HS-27A (cell line): ENCODE data around the gene PPP3CB.

Source experiments
- DNase-seq: peaks from one replicate; pipeline ENCODE4 v3.0.0-alpha.2; 2012; ENCODE audit warnings: low read depth, missing footprints

PPP3CB gene

GRCh38 chr10:73480158-73480557 lies 15.7 kb downstream of the PPP3CB start:
- no peak for DNase-seq

- no peak for DNase-seq
These were observed 17.2 kb downstream of the PPP3CB start for GRCh38 chr10:73478636-73479035.

DNA sequence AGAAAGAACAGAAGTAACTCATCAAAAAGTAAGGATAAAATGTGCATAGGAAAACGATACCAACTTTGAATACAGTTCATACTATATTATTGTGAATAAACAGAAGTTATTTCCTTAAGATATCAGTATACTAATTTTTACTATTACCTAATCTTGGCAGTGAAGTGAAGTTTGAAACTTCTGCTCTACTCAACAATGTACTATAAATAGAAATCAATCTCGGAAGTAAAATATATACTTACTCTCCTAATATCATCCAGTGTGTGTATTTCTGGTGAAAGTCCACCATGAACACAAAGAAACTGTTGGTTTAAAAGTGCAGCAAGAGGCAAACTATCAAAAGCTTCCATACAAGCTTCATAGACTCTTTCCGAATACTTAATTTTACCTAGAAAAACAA lies 24.6 kb downstream of the PPP3CB start:
- no peak for DNase-seq

DNA sequence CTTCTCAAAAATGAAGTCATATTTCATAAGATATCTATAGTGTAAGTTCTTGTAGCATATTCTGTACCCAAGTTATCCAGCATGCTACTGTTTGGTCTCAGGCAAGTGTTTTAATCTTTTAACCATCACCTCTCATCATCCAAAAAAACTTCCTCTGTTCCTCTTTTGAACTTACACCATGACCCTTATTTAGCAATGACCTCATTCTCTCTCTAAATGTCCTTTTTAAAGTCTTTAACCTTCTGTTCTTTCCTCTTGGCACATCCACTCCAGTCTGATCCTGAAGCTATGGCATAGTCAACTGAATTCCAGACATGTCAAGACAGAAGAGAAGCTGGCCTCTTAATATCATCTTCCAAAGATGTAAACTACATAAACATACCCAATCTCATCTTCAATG lies 26.2 kb downstream of the PPP3CB start:
- no peak for DNase-seq

DNA sequence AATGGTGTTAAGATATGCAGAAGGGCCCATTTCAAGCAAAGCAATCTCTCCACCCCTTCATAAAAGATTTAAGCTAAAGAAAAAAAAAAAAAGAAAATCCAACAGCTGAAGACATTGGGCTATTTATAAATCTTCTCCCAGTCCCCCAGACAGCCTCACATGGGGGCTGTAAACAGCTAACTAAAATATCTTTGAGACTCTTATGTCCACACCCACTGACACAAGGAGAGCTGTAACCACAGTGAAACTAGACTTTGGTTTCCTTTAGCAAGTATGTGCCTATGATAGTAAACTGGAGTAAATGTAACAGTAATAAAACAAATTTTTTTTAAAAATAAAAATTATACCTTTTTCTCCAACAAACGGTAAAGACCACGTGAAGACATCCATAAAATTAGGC lies 28.6 kb downstream of the PPP3CB start:
- DNase-seq, result no peak

DNA sequence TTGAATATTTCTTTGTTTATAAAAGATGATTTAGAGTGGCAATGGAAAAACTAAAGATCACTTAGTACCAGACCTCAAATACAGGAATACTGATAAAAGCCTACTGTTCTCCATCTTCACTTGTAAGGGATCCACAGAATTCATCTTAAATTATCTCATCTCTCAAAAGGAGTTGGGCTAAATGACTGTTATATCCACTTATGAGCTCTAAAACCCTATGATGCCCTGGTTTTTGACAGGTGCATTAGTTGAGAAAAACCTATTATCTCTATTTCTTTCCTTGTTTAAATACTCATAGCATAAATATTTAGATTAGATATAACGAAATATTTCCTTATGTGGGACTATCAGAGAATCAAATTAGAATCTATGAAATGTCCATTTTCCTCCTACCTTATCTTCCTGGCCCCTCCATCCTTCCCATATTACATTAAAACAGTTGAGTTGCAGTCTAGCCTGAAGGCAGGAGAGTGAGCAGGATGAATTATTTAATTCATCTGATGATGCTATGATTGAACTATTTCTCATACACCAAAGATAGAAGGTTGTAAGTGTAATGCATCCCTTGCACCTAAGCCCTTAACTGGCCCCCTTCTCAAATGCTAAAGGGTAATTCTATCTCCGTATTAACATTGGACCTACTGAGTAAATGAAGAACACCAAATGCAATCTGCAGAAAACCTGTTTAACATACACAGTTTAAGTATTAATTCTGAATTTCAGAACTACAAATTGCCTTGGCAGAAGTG lies 29.7 kb downstream of the PPP3CB start:
- DNase-seq, result no peak

DNA sequence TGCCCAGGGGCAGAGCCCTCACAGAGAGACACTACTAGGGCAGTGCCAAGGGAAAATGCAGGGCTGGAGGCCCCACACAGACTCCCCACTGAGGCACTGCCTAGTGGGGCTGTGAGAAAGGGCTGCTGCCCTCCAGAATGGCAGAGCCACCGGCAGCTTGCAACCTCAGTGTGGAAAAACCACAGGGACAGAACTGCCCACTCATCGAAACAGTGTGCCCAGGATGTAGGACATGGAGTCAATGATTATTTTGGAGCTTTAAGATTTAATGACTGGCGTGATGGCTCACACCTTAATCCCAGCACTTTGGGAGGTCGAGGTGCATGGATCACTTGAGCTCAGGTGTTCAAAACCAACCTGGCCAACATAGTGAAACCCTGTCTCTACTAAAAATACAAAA lies 34.9 kb downstream of the PPP3CB start:
- DNase-seq, result no peak

- DNase-seq, result no peak
These were observed 36.0 kb downstream of the PPP3CB start for GRCh38 chr10:73459683-73460314.

DNA sequence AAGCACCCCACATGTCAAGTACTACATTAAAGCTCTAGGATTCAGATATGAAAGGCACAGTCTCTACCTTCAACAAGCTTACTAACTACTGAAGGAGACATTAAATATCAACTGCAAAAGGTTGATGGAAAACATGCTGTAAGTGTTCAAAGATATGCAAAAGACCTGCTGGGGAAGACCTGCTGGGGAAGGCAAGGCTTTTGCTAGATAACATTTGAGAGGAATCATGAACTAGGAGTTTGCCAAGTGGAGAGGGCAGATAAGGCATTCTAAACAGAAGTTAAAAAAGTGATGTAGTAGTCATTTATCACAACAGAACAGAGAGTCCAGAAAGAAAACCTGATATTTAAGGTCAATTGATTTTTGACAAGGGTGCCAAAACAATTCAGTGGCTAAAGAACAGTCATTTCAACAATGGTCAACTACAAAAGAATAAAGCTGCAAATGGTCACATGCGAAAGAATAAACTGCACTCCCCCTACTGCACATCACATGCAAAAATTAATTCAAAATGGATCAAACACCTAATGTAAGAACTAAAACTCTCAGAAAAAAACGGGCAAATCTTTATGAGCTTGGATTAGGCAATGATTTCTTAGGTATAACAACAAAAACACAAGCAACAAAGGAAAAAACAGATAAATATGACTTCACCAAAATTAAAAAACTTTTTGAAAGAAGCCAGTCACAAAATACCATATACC lies 39.5 kb downstream of the PPP3CB start:
- DNase-seq, result no peak

GRCh38 chr10:73449113-73449512 lies 46.7 kb downstream of the PPP3CB start:
- no peak for DNase-seq

GRCh38 chr10:73448384-73448783 lies 47.4 kb downstream of the PPP3CB start:
- DNase-seq, result no peak

DNA sequence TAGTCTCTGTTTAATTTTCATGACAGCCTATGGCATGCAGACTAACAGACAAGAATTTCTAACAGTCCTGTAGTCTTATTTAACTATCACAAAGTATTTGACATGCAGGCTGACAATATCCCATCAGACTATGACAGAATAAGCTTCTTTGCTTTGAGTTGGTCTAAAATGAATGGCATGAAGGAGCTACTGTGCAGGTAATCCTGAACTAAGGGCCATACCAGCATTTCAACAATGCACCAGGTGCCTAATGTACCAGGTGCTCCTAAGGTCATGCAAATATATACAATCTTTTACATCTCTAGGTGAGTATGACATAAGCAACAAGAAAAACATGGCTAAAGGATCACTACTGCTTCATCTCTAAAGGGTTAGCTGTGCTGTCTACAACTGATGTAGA lies 48.9 kb downstream of the PPP3CB start:
- no peak for DNase-seq

DNA sequence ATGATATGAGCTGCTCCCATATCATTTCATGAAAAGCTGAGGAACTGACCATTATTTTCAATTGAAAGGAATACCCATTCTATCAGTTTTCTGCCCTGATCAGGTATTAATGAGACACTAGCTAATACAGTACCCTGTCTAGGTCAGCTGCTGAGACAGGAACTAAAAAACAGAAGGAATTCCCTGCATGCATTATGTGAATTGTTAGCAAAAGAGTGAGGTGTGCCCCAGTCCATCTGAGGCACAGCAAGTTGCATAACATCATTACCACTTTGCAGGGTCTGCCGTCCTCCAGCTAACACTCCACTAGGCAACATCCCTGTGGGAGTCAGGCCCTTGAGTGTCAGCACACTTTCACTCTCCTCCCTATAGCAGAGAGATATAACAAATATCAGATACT lies 51.4 kb downstream of the PPP3CB start:
- no peak for DNase-seq

GRCh38 chr10:73439605-73440312 lies 56.1 kb downstream of the PPP3CB start:
- peak; percentile 8 for DNase-seq

DNA sequence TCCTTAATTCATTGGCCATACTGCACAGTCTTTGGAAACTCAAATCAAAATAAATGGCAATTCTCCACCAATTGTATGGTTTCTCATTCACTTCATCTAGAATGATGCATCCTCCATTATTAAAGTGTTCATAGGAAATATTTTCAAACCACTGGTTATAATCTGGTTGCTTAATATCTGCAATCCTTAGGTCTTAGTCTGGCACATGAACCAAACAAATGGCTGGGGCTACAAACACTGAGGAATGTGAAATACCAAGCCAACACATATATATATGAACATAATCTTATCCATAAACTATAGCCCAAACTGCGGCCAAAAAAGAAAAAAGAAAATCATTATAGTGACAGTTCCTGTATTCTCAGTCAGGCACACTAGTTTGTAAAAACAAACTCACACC lies 56.8 kb downstream of the PPP3CB start:
- no peak for DNase-seq

DNA sequence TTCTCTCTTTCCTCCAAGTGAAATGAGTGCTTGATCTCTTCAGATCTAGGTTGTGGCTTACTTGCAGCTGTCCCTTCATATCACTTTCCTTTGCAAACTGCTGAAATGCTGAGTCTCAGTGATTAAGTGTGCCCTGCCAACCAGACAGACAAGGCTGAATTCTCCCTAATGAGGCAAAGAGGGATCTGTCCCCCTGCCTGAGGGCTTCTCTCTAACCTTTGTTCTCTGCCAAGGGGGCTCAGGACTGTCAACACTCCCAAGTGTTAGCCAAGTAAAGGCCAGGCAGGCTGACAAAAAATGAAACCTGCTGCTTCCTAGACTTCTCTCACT lies 62.3 kb downstream of the PPP3CB start, which contains the start of gene MSS51:
Gene MSS51 (minus strand): TSS at position 24 of the 330 bp plus-strand sequence. CDS start 5,277 bp downstream, outside the sequence.
- no peak for DNase-seq

GRCh38 chr10:73432646-73433537 lies 62.9 kb downstream of the PPP3CB start:
- DNase-seq, result no peak

DNA sequence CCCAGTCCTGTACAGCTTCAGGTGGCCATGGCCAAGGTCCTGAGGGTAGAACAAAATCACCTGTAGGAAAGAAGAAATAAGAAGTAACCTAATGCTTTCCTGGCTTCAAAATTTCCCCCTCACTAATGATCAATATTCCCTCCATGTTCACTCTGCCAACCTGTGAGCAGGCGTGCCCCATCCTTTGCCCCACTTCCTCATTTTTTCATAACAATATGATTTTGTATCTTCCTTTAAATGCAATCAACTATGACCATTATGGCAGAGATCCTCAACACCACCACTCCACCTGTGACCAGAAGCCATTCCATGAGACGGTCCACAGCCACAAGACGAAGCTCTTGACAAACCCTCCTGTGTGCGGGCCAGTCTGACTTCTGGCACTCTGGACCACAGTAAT lies 69.5 kb downstream of the PPP3CB start:
- DNase-seq, result no peak

GRCh38 chr10:73424478-73424877 lies 71.3 kb downstream of the PPP3CB start:
- DNase-seq, result no peak

DNA sequence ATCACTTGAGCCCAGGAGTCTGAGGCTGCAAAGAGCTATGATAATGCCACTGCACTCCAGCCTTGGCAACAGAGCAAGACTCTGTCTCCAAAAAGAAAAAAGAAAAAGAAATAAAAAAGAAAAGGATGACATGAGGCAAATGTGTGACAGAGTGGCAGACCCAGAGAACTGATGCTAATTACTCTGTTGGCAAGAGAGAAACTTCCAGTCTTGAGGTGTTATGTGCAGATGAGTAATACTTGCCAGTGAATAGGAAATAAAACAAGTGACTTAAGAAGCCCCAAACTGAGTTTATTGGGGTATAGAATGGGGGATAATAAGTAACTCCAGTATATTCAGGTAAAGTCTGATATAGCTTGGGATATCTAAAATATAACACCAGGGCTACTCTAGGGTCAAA lies 72.5 kb downstream of the PPP3CB start:
- no peak for DNase-seq

GRCh38 chr10:73416571-73416970 lies 79.3 kb downstream of the PPP3CB start:
- no peak for DNase-seq
